ENCODE results near the gene ASB15. TPM values are rescaled to one million over a fixed set of nuclear protein-coding genes. Genes with fewer than 3 reads are reported as not detected.

The ASB15 gene
- total RNA-seq, 4 donors from 2014 or later, result not detected

GRCh38 chr7:123581162-123581459 is 20.5 kb upstream of the ASB15 start:
- Histone ChIP-seq H3K4me1 (no peaks in the 10 kb centered on the region), H3K27me3 (peaks cover 4% of the 10 kb centered on the region), H3K27ac (no peak overlapping the region), H3K4me3 (no peak overlapping the region), H3K36me3 (no peaks in the 10 kb centered on the region), H3K9me3 (no peaks in the 10 kb centered on the region)
- 26% methylated on average over 2 of the region's 2 CpGs for whole genome bisulfite sequencing
- TF ChIP-seq EP300 (IDR thresholded peaks at IDR 0.05) (no peak), CTCF (IDR thresholded peaks at IDR 0.05) (no peak), POLR2AphosphoS5 (IDR thresholded peaks at IDR 0.05) (no peak), POLR2A (IDR thresholded peaks at IDR 0.05) (no peak)
- no peak for DNase-seq (ENCODE audit: low spot score in 2 of 2)

GRCh38 chr7:123583821-123584220 is 17.8 kb upstream of the ASB15 start:
- WGBS, result 81% methylated on average over 4 of the region's 4 CpGs
- Histone ChIP-seq H3K36me3 (no peaks in the 10 kb centered on the region), H3K4me1 (no peaks in the 10 kb centered on the region), H3K4me3 (no peak overlapping the region), H3K27ac (no peak overlapping the region), H3K9me3 (no peaks in the 10 kb centered on the region), H3K27me3 (peaks cover 4% of the 10 kb centered on the region)
- no peak for TF ChIP-seq CTCF (IDR thresholded peaks at IDR 0.05)
- TF ChIP-seq POLR2A (IDR thresholded peaks at IDR 0.05), result no peak
- TF ChIP-seq POLR2AphosphoS5 (IDR thresholded peaks at IDR 0.05), result no peak
- no peak for TF ChIP-seq EP300 (IDR thresholded peaks at IDR 0.05)
- DNase-seq (ENCODE audit: low spot score in 2 of 2), result no peak

- TF ChIP-seq EP300 (IDR thresholded peaks at IDR 0.05) (no peak), POLR2A (IDR thresholded peaks at IDR 0.05) (no peak), CTCF (IDR thresholded peaks at IDR 0.05) (no peak), POLR2AphosphoS5 (IDR thresholded peaks at IDR 0.05) (no peak)
- DNase-seq (ENCODE audit: low spot score in 2 of 2), result no peak
- no peak overlapping the region for H3K4me3 ChIP-seq
- H3K27ac ChIP-seq, result no peak overlapping the region
- no peaks in the 10 kb centered on the region for H3K36me3 ChIP-seq
- no peaks in the 10 kb centered on the region for H3K27me3 ChIP-seq
- no peaks in the 10 kb centered on the region for H3K9me3 ChIP-seq
- H3K4me1 ChIP-seq, result no peaks in the 10 kb centered on the region
- 93% methylated on average over 2 of the region's 2 CpGs for WGBS
Measured at GRCh38 chr7:123588376-123588775, 13.2 kb upstream of the ASB15 start.

- Histone ChIP-seq H3K4me3 (no peak overlapping the region), H3K9me3 (no peaks in the 10 kb centered on the region), H3K36me3 (no peaks in the 10 kb centered on the region), H3K4me1 (no peaks in the 10 kb centered on the region), H3K27ac (no peak overlapping the region), H3K27me3 (no peaks in the 10 kb centered on the region)
- WGBS, result 44% methylated on average over 10 of the region's 10 CpGs
- TF ChIP-seq CTCF (IDR thresholded peaks at IDR 0.05) (no peak), EP300 (IDR thresholded peaks at IDR 0.05) (no peak), POLR2A (IDR thresholded peaks at IDR 0.05) (no peak), POLR2AphosphoS5 (IDR thresholded peaks at IDR 0.05) (no peak)
- no peak for DNase-seq (ENCODE audit: low spot score in 2 of 2)
Measured at GRCh38 chr7:123594813-123595241, 6.8 kb upstream of the ASB15 start.

GRCh38 chr7:123598657-123599056 is 3.0 kb upstream of the ASB15 start:
- Histone ChIP-seq H3K36me3 (no peaks in the 10 kb centered on the region), H3K27me3 (no peaks in the 10 kb centered on the region), H3K27ac (no peak overlapping the region), H3K4me3 (no peak overlapping the region), H3K9me3 (no peaks in the 10 kb centered on the region), H3K4me1 (no peaks in the 10 kb centered on the region)
- DNase-seq (ENCODE audit: low spot score in 2 of 2), result no peak
- 66% methylated on average over 3 of the region's 3 CpGs for WGBS
- TF ChIP-seq POLR2AphosphoS5 (IDR thresholded peaks at IDR 0.05) (no peak), POLR2A (IDR thresholded peaks at IDR 0.05) (no peak), EP300 (IDR thresholded peaks at IDR 0.05) (no peak), CTCF (IDR thresholded peaks at IDR 0.05) (no peak)
